OCI-LY3 (cell line): ENCODE data around the gene KCNMB1.

ENCODE experiments used
- H2AFZ ChIP-seq: fragments of 200-600, 300-600 bp; shearing (Covaris generic); 2 replicates; pipeline ENCODE4 v1.6.0; 2014; ENCODE audit warnings: antibody characterized with exemption, low read depth, low read length
- H3K27ac ChIP-seq: fragments of 200-600, 300-600 bp; sonication (generic); 2 replicates; pipeline ENCODE4 v1.5.1; 2014; ENCODE audit warnings: mild to moderate bottlenecking, low read length, moderate library complexity, mixed read lengths
- H3K27me3 ChIP-seq: fragments of 200-600, 300-600 bp; sonication (generic); 2 replicates; pipeline ENCODE4 v1.6.1; 2014; ENCODE audit warnings: low read depth, low read length, mixed read lengths
- H3K36me3 ChIP-seq: fragments of 200-600, 300-600 bp; sonication (generic); replicated peaks from 2 replicates; pipeline ENCODE3; 2014; ENCODE audit warnings: low read depth, low read length, mixed read lengths
- H3K4me1 ChIP-seq: fragments of 300-600, 200-600 bp; sonication (generic); 2 replicates; pipeline ENCODE4 v1.6.1; 2014; ENCODE audit warnings: low read length, mixed read lengths
- H3K4me2 ChIP-seq: fragments of 200-600, 300-600 bp; sonication (generic); 2 replicates; pipeline ENCODE4 v1.6.1; 2014; ENCODE audit warnings: low read length, mixed read lengths
- H3K4me3 ChIP-seq: fragments of 300-600, 200-600 bp; sonication (generic); 2 replicates; pipeline ENCODE4 v1.5.1; 2014; ENCODE audit warnings: antibody characterized with exemption, mild to moderate bottlenecking, low read length, moderate library complexity
- H3K79me2 ChIP-seq: fragments of 300-600, 200-600 bp; shearing (Covaris generic); 2 replicates; pipeline ENCODE4 v1.6.1; 2014; ENCODE audit warnings: mild to moderate bottlenecking, low read length, mixed read lengths
- H3K9ac ChIP-seq: fragments of 300-600, 200-600 bp; shearing (Covaris generic); 2 replicates; pipeline ENCODE4 v1.6.0; 2014; ENCODE audit warnings: mild to moderate bottlenecking, low read length, moderate library complexity
- H3K9me3 ChIP-seq: fragments of 200-600, 300-600 bp; shearing (Covaris generic); 2 replicates; pipeline ENCODE4 v1.6.1; 2014; ENCODE audit warnings: low read length, mixed read lengths; ENCODE audit not compliant: insufficient read depth
- H4K20me1 ChIP-seq: fragments of 200-600, 300-600 bp; sonication (generic); 2 replicates; pipeline ENCODE4 v1.6.1; 2016; ENCODE audit warnings: low read length, mixed read lengths; ENCODE audit not compliant: insufficient read depth
- CTCF ChIP-seq: fragments of 200-600, 300-600 bp; sonication (generic); IDR thresholded peaks from 2 replicates; pipeline ENCODE4 v1.5.1; 2014; ENCODE audit warnings: antibody characterized with exemption, low read length, low read depth
- EZH2phosphoT487 ChIP-seq: fragments of 200-600 bp; shearing (Covaris generic); IDR thresholded peaks from 2 replicates; pipeline ENCODE4 v1.6.1; 2018; ENCODE audit warnings: antibody characterized with exemption, mixed run types, low read depth

The KCNMB1 gene

GRCh38 chr5:170338291-170338690 lies 50.9 kb downstream of the KCNMB1 start:
- Histone ChIP-seq H3K79me2 (no peaks in the 10 kb centered on the region), H3K27ac (no peak overlapping the region), H3K36me3 (no peaks in the 10 kb centered on the region), H3K9me3 (peaks cover 7% of the 10 kb centered on the region), H3K9ac (no peak overlapping the region), H3K4me1 (peaks cover 25% of the 10 kb centered on the region), H3K27me3 (peaks cover 7% of the 10 kb centered on the region), H2AFZ (no peak overlapping the region), H3K4me2 (no peak overlapping the region), H3K4me3 (no peak overlapping the region), H4K20me1 (no peaks in the 10 kb centered on the region)
- TF ChIP-seq EZH2phosphoT487: no peak
- no peak for TF ChIP-seq CTCF

GRCh38 chr5:170337045-170337733 lies 52.0 kb downstream of the KCNMB1 start:
- H3K27ac ChIP-seq: no peak overlapping the region
- H4K20me1 ChIP-seq: no peaks in the 10 kb centered on the region
- H2AFZ ChIP-seq: no peak overlapping the region
- H3K9me3 ChIP-seq: peaks cover 7% of the 10 kb centered on the region
- H3K4me1 ChIP-seq: peaks cover 36% of the 10 kb centered on the region
- no peaks in the 10 kb centered on the region for H3K79me2 ChIP-seq
- H3K4me2 ChIP-seq: no peak overlapping the region
- no peak overlapping the region for H3K9ac ChIP-seq
- H3K27me3 ChIP-seq: 0 out of 2 replicates have a peak, but pooled peaks cover 5% of the 10 kb centered on the region
- no peaks in the 10 kb centered on the region for H3K36me3 ChIP-seq
- no peak overlapping the region for H3K4me3 ChIP-seq
- TF ChIP-seq CTCF (no peak), EZH2phosphoT487 (no peak)

GRCh38 chr5:170336065-170336464 lies 53.1 kb downstream of the KCNMB1 start:
- Histone ChIP-seq H3K79me2 (no peaks in the 10 kb centered on the region), H3K9me3 (peaks cover under 1% of the 10 kb centered on the region; the same call in 1 of the 2 replicates), H3K4me3 (no peak overlapping the region), H3K9ac (no peak overlapping the region), H3K4me2 (no peak overlapping the region), H3K27me3 (0 out of 2 replicates have a peak, but pooled peaks cover 5% of the 10 kb centered on the region), H4K20me1 (no peaks in the 10 kb centered on the region), H3K36me3 (no peaks in the 10 kb centered on the region), H3K4me1 (peaks cover 46% of the 10 kb centered on the region), H3K27ac (no peak overlapping the region), H2AFZ (no peak overlapping the region)
- TF ChIP-seq EZH2phosphoT487 (no peak), CTCF (no peak)

GRCh38 chr5:170334626-170335025 lies 54.5 kb downstream of the KCNMB1 start:
- no peak overlapping the region for H2AFZ ChIP-seq
- no peaks in the 10 kb centered on the region for H3K36me3 ChIP-seq
- H3K9me3 ChIP-seq: no peaks in the 10 kb centered on the region
- H3K4me3 ChIP-seq: no peak overlapping the region
- no peaks in the 10 kb centered on the region for H4K20me1 ChIP-seq
- no peak overlapping the region for H3K27ac ChIP-seq
- no peak for TF ChIP-seq CTCF
- TF ChIP-seq EZH2phosphoT487: no peak
- no peak overlapping the region for H3K4me2 ChIP-seq
- H3K4me1 ChIP-seq: peaks cover 55% of the 10 kb centered on the region
- 0 out of 2 replicates have a peak, but pooled peaks cover 5% of the 10 kb centered on the region for H3K27me3 ChIP-seq
- no peaks in the 10 kb centered on the region for H3K79me2 ChIP-seq
- H3K9ac ChIP-seq: no peak overlapping the region
